Measurements from ENCODE around the gene TMEM248. TPM values are rescaled to one million over a fixed set of nuclear protein-coding genes. Genes with fewer than 3 reads are reported as not detected.
A peak's percentile ranks its signal among the peaks of the same experiment; 100 is the strongest.
"Not testable (repeated sequence)": the region's sequence is repeated elsewhere in the genome, so short reads cannot be mapped to it uniquely, and the experiment has no call there.

TMEM248 gene
- total RNA-seq, 1 donor from 2014 or later, result 85.1 TPM

DNA sequence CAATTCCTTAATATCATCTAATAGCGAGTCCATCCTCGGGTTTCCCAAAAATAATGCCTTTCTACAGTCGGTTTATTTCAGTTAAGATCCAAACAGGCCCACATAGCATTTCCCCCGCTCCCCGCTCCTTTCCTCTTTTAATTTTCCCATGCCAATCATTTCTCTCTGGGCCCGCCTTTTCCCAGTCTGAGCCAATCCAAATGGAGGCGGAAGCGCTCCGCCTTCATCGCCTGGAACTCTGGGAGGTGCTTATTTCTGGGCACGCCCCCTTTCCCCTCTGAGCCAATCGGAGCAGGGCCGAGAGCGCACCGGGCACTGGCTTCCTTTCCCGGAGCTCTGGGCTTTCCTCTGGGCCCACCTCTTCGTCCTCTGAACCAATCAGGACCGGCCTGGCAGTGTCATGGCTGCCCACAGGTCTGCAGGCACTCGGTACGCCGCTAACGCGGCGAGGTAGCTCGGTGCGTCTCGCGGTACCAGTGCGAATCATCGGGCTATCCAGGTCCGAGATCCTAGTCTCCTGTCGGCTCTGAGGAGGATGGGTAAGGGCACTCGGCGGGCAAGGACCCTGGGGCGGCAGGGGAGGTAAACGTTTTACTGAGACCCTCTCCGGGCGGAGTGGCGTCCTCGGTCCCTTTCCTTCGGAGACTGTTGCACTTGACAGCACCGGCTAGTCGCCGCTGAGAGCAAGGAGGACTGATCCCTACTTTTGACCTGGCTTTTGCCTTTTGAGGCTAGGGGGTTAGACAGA is 75.6 kb downstream of the TMEM248 start, which contains the start of gene TYW1:
TSS of gene TYW1 (plus strand) at position 390 of the 748 bp plus-strand sequence. CDS start at position 536, 146 bp downstream.
- peaks cover 13% of the 10 kb centered on the region for H3K4me1 Mint-ChIP-seq
- H3K9me3 Mint-ChIP-seq, result not testable (repeated sequence)

GRCh38 chr7:67000601-67001258 is 79.7 kb downstream of the TMEM248 start:
- not testable (repeated sequence) for H3K9me3 Mint-ChIP-seq

More for the DNA sequence above, 75.6 kb downstream of the TMEM248 start, which contains the start of gene TYW1:
- Mint-ChIP-seq H3K4me3 (peak within 1 kb of the TSS; percentile 100), H3K36me3 (peaks cover 10% of the 10 kb centered on the region), H3K27ac (peak within 1 kb of the TSS; percentile 100)
- DNase-seq (ENCODE audit: low spot score in 2 of 2, unreplicated experiment in 2 of 2), result peak; percentile 94 to 99
- not testable (repeated sequence) for H3K27me3 Mint-ChIP-seq (ENCODE audit: low read depth)

DNA sequence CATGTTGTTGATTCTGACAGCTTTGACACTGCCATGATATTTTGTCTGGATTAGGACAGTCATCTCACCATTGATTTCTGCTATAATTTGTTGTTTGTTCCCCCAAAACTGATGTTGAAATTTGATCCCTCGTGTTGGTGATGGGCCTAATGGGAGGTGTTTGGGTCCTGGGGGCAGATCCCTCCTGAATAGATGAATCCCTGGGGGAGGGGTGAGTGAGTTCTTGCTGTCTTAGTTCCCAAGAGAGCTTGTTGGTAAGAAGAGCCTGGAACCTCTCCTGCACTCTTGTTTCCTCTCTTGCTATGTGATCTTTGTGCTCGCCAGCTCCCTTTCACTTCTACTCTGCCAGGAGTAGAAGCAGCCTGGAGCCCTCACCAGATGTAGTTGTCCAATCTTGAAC is 83.1 kb downstream of the TMEM248 start:
- not testable (repeated sequence) for H3K27me3 Mint-ChIP-seq (ENCODE audit: low read depth); H3K9me3 Mint-ChIP-seq; H3K4me1 Mint-ChIP-seq; H3K4me3 Mint-ChIP-seq; H3K27ac Mint-ChIP-seq; DNase-seq (ENCODE audit: low spot score in 2 of 2, unreplicated experiment in 2 of 2)
- H3K36me3 Mint-ChIP-seq, result peaks cover 28% of the 10 kb centered on the region

More at GRCh38 chr7:67000601-67001258, 79.7 kb downstream of the TMEM248 start:
- not testable (repeated sequence) for H3K4me1 Mint-ChIP-seq; H3K4me3 Mint-ChIP-seq; H3K27ac Mint-ChIP-seq; H3K27me3 Mint-ChIP-seq (ENCODE audit: low read depth); DNase-seq (ENCODE audit: low spot score in 2 of 2, unreplicated experiment in 2 of 2); H3K36me3 Mint-ChIP-seq
- TF ChIP-seq, protein P1, sequence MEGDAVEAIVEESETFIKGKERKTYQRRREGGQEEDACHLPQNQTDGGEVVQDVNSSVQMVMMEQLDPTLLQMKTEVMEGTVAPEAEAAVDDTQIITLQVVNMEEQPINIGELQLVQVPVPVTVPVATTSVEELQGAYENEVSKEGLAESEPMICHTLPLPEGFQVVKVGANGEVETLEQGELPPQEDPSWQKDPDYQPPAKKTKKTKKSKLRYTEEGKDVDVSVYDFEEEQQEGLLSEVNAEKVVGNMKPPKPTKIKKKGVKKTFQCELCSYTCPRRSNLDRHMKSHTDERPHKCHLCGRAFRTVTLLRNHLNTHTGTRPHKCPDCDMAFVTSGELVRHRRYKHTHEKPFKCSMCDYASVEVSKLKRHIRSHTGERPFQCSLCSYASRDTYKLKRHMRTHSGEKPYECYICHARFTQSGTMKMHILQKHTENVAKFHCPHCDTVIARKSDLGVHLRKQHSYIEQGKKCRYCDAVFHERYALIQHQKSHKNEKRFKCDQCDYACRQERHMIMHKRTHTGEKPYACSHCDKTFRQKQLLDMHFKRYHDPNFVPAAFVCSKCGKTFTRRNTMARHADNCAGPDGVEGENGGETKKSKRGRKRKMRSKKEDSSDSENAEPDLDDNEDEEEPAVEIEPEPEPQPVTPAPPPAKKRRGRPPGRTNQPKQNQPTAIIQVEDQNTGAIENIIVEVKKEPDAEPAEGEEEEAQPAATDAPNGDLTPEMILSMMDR (IDR thresholded peaks at IDR 0.05; ENCODE audit: unreplicated experiment), result peak; percentile 47

- Mint-ChIP-seq H3K4me3 (no peak overlapping the region), H3K36me3 (peaks cover 36% of the 10 kb centered on the region), H3K4me1 (no peaks in the 10 kb centered on the region), H3K27me3 (ENCODE audit: low read depth) (no peaks in the 10 kb centered on the region), H3K9me3 (no peaks in the 10 kb centered on the region), H3K27ac (no peak overlapping the region)
- DNase-seq (ENCODE audit: low spot score in 2 of 2, unreplicated experiment in 2 of 2), result no peak
- TF ChIP-seq, protein P1 (IDR thresholded peaks at IDR 0.05; ENCODE audit: unreplicated experiment), result no peak
These were observed 85.9 kb downstream of the TMEM248 start for GRCh38 chr7:67006965-67007364.

Other genes with a start within 250 kb of the TMEM248 start
- gene RABGEF1, start 180.5 kb upstream of the TMEM248 start, total RNA-seq, result 21.8 to 24.6 TPM (median 22.6 TPM) in 3 replicates
- gene SBDS, start 74.4 kb downstream of the TMEM248 start, total RNA-seq, result 39.2 to 42.9 TPM (median 40.6 TPM) in 3 replicates
- gene TYW1, start 75.6 kb downstream of the TMEM248 start, total RNA-seq, result 20.4 to 23.4 TPM (median 21.4 TPM) in 3 replicates

All from mesothelial cell of epicardium (in vitro differentiated cells).